Hepatocyte (in vitro differentiated cells): ENCODE data around the gene THAP4.

Source experiments
- EZH2 ChIP-seq: fragments of 200-600 bp; sonication (generic); IDR thresholded peaks from 2 replicates; pipeline ENCODE4 v1.6.1; 2016; ENCODE audit warnings: antibody characterized with exemption, mild to moderate bottlenecking, borderline replicate concordance
- TF ChIP-seq, protein P1 (sequence below): fragments of 200-600 bp; sonication (generic); IDR thresholded peaks from 2 replicates; pipeline ENCODE4 v1.5.1; 2016; ENCODE audit warnings: antibody characterized with exemption, mild to moderate bottlenecking; ENCODE audit not compliant: poor library complexity

DNA sequence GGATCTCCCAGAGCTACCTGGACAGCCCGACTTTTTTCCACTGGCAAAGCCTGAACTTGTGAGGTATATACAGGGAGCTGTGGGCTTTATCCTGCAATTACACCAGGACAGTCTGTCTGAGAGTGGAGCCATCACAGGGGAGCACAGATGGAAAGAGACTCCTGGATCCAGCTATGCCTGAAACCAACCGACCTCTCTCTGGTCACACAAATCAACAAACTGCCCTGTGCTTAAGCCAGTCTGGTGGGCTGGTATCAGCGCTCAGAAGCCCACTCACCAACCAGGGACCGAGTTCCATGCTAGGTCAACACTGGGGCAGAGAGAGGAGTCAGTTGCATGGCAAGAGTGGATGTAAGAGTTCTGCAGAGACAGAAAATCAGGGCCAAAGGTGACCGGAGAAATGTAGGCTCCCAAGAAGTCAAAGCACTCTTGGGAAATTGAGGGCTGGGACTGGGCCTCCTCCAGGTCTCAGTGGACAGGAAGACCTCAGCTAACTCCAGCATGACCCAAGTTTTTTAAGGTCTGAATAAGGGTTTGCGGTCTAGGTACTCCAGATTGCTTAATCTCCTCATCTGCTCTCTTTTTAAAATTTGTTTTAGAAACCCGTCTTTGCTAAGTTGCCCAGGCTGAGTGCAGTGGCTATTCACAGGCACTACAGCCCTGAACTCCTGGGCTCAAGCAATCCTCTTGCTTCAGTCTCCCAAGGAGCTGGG, 82.2 kb downstream of the THAP4 start:
- TF ChIP-seq, protein P1, sequence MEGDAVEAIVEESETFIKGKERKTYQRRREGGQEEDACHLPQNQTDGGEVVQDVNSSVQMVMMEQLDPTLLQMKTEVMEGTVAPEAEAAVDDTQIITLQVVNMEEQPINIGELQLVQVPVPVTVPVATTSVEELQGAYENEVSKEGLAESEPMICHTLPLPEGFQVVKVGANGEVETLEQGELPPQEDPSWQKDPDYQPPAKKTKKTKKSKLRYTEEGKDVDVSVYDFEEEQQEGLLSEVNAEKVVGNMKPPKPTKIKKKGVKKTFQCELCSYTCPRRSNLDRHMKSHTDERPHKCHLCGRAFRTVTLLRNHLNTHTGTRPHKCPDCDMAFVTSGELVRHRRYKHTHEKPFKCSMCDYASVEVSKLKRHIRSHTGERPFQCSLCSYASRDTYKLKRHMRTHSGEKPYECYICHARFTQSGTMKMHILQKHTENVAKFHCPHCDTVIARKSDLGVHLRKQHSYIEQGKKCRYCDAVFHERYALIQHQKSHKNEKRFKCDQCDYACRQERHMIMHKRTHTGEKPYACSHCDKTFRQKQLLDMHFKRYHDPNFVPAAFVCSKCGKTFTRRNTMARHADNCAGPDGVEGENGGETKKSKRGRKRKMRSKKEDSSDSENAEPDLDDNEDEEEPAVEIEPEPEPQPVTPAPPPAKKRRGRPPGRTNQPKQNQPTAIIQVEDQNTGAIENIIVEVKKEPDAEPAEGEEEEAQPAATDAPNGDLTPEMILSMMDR: no peak
- no peak for TF ChIP-seq EZH2
